NK-92 (cell line): ENCODE measurements around the gene C20orf204.
"Not testable (repeated sequence)": the region's sequence is repeated elsewhere in the genome, so short reads cannot be mapped to it uniquely, and the experiment has no call there.

ENCODE experiments used
- DNase-seq: peaks from one replicate; lab custom pipeline; 2025; ENCODE audit not compliant: unreplicated experiment; lab: John Stamatoyannopoulos, UW

The C20orf204 gene

DNA sequence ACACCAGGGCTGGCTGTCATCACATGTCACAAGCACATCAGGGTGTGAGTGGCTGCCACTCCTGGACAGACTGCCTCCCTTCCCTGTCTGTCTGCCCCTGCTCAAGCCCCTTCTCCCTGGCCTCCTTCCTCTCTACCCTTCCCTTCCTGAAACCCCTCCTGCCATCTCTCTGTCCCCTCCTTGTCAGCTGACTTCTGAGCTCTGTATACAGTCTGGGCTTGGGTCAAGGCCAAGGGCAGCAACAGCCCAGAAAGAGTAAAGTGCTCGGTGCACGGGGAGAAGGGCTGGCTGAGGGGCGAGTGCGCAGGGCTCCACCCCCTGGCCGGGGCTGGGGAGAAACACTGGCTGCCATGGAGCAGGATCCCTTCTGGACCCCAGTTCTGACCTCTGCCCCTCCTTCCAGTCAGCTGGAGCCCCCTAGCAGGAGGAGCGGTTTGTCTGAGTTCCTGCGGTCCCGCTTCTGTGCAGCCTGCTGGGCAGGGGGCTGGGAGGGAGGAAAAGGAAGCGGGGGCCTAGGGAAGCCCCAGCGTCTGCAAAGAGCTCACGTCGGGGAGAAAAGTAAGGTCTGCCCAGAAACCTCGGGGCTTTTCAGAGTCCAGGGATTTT, 46.2 kb downstream of the C20orf204 start:
- no peak for DNase-seq

DNA sequence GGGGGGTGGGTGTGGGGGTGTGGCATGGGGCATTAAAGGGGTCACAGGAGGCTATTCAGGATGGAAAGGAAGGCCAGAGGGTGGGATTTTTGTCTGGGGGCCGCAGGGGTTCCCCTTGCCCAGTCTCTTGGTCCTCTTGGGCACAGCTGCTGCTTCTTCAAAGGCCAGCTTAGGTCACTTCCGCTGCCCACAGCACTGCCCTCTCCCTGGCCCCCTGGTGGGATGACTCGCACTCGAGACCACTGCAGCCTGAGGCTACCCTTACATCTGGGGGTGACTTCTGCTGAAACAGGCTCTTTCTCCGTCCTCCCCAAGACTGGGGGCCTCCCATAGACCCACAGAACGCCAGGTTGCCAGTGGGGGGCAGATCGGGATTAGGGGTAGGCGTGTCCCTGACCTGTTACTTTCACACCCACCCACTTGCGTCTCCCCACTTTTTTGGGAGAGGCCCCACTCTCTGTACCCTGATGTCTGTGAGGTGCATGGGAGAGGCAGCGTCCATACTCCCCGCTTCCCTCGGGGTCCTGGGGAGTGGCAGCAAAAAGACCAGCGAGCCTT, 46.9 kb downstream of the C20orf204 start:
- DNase-seq, result no peak

DNA sequence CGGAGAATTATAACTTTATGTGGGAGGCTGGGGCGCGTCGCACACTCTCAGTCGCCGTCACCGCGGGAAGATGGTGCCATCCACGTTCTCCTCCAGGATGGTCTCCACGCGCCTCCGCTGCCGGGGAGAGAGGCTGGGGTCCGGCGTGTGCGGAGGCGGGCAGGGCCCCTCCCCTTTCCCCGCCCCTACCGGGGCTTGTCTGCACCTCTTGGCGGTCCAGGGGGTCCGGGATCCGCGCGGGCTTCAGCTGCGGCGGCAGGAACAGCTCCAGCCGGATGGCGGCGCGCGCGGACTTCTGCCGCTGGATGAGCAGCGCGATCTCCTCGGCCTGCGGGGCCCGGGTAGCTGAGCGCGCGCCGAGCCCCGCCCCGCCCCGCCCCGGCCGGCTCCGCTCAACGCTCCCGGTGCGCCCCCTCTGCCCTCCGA, 47.4 kb downstream of the C20orf204 start:
- no peak for DNase-seq

DNA sequence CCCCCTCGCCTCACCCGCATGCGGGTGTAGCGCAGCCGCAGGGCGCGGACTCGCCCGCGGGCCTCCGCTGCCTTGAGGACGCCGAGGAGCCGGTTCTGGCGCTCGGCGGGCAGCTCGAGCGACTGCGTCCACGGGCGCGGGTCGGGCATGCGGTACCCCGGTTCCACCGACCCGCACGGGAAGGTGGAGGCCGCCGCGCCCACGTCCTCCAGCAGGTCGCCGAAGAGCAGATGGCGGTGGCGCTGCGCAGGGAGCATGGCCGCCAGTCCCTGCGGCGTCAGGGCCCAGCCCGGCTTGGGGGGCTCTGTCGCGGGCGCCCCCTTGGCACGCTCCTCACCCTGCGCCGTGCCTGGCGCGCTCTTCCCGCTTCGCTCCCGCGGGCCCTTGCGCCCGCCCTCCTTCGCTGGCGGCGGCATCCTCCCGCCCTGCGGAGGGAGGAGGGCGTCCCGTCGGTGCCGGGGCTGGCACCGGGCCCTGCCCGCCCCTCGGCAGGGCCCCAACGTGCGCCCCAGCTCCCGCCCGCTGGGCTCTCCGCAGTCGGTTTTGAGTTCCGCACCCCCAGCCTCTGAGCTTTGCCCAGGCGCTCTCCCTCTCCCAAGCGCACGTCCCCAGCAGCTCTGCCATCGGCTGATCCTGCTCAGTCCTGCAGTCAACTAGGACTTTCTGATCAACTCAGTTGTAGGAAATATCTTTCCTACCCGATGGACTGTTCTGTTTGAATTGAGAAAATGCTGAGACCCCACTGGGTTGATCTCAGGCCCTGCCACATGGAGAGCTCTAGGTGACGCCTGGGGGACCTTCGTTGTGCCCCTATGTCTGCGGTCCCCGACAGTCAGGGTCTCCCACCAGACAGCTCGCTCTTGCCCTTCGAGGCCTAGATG, 48.1 kb downstream of the C20orf204 start, which contains the start of gene LKAAEAR1:
Gene LKAAEAR1, minus strand, starts transcription at position 595 of the 881 bp plus-strand sequence. Its CDS starts 179 bp downstream, at position 416.
- DNase-seq, result no peak

DNA sequence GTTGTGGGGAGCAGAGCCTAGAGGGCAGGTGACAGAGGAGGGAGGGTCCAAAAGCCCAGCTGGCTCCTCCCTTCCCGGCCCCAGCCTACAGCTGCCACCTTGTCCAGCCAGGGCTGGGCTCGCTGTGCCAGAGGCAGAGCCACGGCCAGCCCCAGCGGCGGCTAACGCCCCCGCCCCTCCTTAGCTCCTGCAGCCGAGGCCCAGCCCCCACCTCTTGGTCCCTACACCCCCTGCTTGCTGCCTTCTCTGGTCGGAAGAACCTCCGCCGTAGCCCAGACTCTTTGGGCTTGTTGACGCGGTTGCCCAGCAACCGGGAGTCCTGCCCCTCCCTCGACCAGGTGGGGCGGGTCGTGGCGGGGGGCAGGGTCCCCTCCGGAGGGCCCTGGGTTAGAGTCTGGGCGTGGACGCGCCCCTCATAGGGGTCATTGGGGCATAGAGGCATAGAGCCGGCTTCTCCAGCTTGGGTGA, 48.7 kb downstream of the C20orf204 start:
- no peak for DNase-seq

DNA sequence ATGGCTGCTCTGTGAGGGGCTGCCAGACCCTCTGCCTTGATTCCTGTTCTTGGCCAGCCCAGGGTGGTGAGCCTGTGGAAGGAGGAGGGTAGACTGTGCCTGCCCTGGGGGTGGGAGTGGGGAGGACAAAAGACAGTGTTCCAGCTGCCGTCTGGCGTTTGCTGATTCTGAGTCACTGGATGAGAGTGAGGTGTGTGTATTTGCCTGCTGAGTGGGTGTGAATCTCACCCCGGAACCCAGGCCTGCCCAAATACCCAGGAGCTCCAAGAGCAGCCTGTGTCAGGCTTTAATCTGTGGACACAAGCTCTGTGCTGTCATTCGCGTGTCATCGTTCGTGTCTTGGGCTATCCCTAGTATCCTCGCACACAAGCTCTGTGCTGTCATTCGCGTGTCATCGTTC, 50.8 kb downstream of the C20orf204 start:
- DNase-seq, result no peak

DNA sequence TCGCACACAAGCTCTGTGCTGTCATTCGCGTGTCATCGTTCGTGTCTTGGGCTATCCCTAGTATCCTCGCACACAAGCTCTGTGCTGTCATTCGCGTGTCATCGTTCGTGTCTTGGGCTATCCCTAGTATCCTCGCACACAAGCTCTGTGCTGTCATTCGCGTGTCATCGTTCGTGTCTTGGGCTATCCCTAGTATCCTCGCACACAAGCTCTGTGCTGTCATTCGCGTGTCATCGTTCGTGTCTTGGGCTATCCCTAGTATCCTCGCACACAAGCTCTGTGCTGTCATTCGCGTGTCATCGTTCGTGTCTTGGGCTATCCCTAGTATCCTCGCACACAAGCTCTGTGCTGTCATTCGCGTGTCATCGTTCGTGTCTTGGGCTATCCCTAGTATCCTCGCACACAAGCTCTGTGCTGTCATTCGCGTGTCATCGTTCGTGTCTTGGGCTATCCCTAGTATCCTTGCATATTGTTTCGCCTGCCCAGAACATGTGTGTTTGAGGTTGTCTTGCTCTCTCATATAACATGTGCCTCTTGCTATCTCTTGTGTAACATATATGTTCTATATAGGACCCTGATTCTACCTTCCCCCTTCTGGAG, 51.3 kb downstream of the C20orf204 start:
- not testable (repeated sequence) for DNase-seq

DNA sequence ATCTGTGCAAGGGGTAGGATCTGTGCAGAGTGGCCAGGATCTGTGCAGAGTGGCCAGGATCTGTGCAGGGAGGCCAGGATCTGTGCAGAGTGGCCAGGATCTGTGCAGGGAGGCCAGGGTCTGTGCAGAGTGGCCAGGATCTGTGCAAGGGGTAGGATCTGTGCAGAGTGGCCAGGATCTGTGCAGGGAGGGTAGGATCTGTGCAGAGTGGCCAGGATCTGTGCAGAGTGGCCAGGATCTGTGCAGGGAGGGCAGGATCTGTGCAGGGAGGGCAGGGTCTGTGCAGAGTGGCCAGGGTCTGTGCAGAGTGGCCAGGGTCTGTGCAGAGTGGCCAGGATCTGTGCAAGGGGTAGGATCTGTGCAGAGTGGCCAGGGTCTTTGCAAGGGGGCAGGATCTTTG, 52.6 kb downstream of the C20orf204 start:
- DNase-seq, result not testable (repeated sequence)
